ENCODE measurements around the gene RBKS.

The RBKS gene

DNA sequence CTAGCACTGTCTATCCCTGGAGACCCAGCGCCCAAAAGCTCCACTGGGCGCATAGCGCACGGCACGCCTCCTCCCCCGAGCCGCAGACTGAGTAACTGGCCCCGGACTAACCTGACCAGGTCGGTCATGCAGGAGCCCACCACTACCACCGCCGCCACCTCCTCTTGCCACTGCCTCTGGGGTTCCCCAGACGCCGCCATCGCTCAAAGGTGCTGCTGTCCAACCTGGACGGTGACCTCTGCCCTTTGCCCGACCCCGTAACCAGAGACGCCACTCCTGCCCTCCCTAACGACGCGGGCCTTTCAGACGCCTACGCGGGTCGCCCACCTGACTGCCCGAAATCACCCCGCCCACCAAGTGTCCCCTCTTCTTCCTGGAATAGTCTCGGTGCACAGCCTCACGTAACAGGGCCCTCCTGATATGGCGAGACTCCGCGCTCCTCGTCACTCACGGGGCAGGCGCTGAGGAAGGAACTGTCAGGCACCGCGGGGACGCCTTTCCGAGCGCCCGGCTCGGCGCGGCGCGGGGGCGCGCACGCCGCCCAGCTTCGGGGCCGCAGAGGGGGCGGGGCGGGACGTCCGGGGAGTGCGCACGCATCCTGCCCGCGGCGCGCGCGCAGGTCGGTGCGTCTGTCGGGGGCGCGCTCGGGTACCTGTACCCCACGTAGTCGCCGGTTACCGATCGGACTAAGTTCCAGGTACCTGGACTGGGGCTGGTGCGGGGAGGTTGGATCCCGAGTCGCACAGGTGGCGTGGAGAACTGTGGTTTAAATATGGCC, at the start of gene RBKS, which contains the start of gene BABAM2:
Gene RBKS (minus strand): TSS at position 242 of the 778 bp plus-strand sequence. CDS start 42 bp downstream, at position 200.
Gene BABAM2 (plus strand): TSS at position 584 of the 778 bp plus-strand sequence. CDS start 3,828 bp downstream, outside the sequence.
- DNase-seq = peak; percentile 91

DNA sequence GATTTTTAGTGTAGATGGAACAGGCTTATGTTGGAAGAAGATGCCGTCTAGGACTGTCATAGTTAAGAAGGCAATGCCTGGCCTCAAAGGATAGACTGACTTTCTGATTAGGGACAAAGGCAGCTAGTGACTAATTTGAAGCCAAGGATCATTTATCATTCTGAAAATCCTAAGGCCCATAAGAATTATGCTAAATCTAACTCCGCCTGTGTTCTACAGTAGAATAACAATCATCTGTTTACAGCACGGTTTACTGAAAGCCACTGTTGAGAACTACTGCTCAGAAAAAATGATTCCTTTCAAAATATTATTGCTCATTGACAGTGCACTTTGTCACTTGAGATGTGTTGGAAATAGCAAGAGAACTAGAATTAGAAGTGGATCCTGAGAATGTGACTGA, 44.8 kb upstream of the RBKS start:
- no peak for DNase-seq

- DNase-seq = no peak
These were observed 42.2 kb upstream of the RBKS start for GRCh38 chr2:27932396-27932795.

DNA sequence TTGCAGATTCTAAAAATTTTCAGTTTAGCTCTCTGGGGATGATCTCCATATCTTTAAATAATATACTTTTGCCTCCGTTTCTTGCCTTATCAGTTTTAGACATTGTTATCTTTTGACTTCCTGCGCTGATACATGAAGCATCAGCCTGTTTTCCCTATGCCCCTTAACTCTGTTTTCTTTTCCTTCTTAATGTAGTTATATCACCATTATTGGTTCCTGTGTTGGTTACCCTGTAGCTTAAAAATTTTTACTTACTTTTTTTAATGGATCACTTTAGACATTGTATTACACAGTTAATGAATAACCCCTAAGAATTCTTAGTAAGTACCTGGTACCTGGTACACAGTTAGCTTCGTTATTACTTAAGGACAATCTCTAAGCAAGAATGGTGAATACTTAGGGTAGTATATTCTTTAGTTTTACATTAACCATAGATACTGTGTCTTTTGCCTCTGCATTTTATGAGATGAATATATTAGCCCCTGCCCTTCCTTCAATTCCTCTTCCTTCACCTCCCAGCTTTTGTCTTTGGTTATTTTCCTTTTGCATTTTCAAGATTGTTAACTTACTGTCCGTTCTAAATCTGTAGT, 41.3 kb upstream of the RBKS start:
- no peak for DNase-seq

- no peak for DNase-seq
These were observed 39.8 kb upstream of the RBKS start for GRCh38 chr2:27929916-27930486.

DNA sequence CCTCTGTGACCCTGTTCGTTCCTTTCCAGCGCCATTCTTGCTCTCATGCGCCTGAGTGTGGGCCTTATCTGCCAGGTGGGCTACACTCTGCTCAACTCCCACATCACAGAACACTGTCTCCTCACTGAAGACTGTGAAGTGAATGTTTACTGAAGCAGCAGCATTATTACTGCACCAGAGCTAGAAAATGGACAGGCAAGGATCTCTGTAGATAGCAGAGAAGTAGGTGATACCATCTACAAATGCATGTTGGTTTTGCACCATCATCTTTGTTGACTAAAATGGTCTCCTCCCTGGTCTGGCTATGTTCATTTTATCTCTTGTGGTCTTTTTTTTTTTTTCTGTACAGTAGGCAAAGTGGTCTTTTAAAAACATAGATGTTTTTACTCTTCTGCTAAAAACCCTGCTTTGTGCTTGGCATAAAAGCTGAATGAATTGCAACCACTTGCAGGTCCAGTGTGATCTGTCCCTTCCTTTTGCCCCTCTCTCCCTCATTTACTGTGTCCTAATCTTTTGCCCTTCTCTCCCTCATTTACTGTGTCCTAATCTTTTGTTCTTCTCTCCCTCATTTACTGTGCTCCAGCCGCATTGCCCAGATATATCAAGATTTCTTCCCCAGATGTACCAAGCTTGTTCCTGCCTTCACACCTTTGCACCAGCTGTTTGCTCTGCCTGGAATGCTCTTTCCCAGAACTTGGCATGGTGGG, 35.7 kb upstream of the RBKS start:
- DNase-seq = no peak

GRCh38 chr2:27922842-27923241, 32.7 kb upstream of the RBKS start:
- no peak for DNase-seq

DNA sequence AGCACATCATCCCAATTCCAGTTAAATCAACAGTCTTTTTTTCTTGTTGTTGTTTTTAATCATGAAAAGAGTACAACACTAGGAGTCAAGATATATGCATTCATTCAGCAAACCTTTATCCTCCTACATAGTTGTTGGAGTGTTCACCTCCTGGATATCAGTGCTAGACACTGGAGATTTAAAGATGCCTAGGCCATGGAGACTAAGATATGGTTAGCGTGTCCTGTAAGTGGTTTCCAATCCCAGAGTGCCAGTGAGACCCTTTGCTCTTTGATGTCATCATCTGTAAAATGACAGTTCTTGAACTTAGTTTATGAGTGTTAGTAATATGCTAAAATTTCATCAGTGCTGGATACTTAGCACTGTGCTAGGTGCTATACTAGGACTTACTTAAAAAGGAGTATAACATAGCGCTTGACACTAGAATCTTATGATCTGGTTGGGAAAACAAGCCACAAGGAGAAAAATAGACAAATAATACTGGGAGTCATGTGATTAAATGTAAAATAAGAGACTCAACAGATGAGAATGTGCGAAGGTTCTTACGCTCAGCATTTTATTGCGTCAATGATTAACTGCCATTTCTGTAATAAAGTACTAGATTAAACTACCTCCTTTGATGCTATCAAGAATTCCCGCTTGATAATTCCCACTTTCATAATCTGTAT, 31.8 kb upstream of the RBKS start:
- DNase-seq = no peak

DNA sequence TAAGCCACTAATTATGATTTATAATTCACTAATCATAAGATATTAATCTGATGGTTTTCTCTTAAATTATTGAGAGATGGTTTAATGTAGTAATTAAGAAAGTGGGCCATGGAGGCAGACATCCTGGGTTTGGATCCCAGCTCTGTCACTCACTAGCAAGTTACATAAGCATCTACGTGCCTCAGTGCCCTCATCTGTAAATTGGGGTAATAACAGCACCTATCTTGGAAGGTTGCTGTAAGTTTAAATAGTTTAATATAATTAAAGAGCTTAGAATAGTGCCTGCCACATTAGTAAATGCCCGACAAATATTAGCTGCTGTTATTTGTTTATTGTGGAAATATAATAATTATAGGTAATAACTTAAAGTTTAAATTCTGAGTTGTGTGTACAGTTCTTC, 31.2 kb upstream of the RBKS start:
- no peak for DNase-seq

GRCh38 chr2:27920148-27920885, 30.1 kb upstream of the RBKS start:
- DNase-seq = no peak

DNA sequence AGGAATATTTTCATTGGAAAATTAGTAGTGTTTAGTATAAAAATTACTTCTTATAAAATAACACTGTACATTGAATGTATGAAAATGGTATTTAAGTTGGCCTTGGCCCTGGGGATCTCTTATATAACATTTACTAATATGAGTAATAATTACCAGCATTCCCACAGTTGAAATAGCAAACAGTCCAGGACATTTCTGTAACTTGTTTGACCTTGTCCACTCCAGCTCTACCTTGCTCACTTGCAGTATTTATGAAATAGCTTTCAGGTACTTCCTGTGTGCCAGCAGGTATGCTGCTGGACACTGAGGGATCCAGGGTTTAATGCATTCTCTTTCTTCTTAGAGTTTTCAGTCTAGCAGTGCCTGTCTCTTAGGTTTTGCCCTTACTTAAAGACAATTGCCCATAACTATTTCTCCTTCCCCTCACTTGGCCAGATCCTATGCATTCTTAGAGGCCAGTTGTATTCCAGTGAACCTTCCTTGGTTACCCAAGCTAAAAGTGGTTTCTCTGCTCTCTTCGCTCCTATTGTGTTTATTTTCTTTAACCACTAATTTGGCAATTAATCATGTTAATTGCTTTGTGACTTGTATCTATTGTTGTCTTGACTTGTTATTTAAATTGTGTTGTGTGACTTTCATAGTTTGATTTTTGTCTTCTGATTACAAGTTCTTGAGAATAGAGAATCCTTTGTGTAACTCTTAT, 26.3 kb upstream of the RBKS start:
- DNase-seq = no peak

GRCh38 chr2:27915874-27916273, 25.7 kb upstream of the RBKS start:
- no peak for DNase-seq

DNA sequence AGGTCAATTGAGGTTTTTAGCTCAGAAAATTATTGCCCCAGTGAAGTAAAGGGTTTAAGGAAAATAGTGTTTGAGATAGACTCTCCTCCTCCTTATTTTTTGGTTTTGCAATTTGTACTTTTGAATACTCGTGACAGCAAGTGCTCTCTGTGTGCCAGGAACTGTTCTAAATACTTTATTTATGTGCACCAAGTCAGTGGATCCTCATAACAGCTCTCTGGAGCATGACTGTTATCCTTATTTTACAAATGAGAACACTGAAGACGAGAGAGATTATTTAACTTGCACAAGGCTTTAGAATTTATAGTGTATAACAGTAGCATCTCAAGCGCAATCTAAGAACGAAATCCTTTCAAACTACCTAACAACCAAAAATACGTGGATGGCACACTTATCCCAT, 25.0 kb upstream of the RBKS start:
- DNase-seq = no peak

DNA sequence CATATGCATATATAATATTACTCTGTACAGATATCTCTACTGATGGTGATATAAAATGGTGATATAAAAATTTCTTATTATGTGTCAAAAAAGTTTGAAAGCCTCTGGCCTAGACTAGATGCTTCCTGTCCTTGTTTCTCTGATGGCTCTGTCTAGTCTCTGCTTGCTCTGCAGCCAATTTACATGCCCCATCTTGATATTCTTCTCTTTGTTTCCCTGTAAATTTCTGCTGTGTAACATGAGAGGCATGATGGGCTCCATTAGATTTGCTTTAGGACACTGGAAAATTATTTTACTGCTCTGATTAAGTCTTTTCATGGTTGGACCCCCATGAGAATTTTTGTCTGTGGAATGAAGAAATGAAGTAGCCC, 24.6 kb upstream of the RBKS start:
- DNase-seq = no peak

- DNase-seq = no peak
These were observed 24.0 kb upstream of the RBKS start for GRCh38 chr2:27914041-27914804.

DNA sequence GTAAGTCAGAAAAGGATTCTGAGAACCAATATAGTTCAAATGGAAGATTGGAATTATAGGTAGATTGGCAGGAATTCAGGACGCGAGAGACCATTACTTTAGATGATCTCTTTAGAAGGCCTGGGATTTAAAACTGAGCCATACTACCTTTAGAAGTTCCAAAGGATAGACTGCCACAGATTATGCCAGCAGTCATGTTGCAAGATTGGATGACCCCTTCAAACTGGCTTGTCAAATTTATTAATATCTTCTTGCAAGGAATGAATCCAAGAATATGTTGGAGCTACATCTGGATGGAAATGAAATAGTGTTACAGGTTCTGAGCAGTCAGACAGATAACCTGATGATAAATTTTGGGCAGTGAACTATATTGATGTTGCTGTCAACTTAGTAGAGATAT, 22.3 kb upstream of the RBKS start:
- no peak for DNase-seq

DNA sequence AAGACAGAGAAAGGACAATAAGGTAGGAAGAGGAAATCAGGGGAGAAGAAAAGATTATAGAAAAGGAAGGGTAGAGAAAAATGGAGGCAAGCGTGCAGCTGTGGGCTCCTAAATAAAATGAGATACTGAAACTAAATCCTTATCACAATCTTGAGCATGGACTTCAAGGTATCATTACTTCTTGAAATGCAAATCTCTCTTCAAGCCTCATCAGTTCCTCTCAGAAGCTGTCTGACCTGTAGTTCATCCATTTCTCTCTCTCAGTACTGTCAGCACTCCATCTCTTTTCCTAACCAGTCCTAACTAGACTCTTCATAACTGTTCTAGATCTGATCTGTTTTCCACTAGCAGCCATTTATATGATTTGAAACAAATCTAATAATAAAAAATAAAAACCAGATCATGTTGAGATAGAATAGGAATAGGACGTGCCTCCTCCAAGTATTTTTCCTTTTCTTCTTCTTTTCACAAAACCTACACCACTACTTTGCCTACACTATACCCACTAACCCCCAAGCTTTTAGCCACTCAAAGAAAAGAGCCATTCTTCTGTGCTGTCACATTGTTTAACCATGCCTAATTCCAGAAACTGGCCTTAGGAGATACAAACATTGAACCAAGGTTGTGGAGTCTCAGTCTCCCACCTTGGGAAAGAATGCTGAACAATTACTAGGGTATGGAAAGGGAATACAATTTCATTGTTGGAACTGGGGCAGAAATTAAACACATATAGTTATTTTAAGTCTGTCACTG, 21.4 kb upstream of the RBKS start:
- no peak for DNase-seq

GRCh38 chr2:27909901-27910300, 19.7 kb upstream of the RBKS start:
- no peak for DNase-seq

GRCh38 chr2:27907547-27907946, 17.4 kb upstream of the RBKS start:
- no peak for DNase-seq

GRCh38 chr2:27906074-27906473, 15.9 kb upstream of the RBKS start:
- DNase-seq = no peak
